CD4-positive, alpha-beta T cell treated with Interleukin-17A for 4 hours (primary cell): ENCODE data around the gene DAPK3.
"Not testable (repeated sequence)": the region's sequence is repeated elsewhere in the genome, so short reads cannot be mapped to it uniquely, and the experiment has no call there.

Source experiments
- DNase-seq: peaks from one replicate; pipeline ENCODE4 v3.0.0-alpha.2; 2020; ENCODE audit warnings: mixed read lengths

Gene DAPK3

GRCh38 chr19:4000798-4001197 is 29.9 kb upstream of the DAPK3 start:
- not testable (repeated sequence) for DNase-seq

- not testable (repeated sequence) for DNase-seq
Measured at GRCh38 chr19:3998667-3999412, 27.9 kb upstream of the DAPK3 start.

DNA sequence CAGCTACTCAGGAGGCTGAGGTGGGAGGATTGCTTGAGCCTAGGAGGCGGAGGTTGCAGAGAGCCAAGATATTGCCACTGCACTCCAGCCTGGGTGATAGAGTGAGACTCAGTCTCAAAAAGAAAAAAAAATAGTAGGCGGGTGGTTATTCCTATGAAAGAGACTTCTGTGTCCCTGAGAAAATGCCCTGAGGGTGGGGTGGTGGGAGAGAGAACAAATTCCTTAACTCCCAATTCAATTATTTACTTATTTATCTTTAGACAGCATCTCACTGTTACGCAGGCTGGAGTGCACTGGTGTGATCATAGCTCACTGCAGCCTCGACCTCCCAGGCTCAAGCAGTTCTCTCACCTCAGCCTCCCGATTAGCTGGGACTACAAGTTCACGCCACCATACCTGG is 24.7 kb upstream of the DAPK3 start:
- no peak for DNase-seq

DNA sequence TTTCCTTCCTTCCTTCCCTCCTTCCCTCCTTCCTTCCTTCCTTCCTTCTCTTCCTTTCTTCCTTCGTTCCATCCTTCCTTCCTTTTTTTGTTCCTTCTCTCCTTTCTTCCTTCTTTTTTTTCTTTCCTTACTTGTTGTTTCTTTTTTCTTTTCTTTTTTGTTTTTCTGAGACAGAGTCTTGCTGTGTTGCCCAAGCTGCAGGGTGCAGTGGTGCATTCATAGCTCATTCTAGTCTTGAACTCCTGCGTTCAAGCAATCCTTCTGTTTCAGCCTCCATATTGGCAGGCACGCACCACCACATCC is 19.9 kb upstream of the DAPK3 start:
- no peak for DNase-seq

DNA sequence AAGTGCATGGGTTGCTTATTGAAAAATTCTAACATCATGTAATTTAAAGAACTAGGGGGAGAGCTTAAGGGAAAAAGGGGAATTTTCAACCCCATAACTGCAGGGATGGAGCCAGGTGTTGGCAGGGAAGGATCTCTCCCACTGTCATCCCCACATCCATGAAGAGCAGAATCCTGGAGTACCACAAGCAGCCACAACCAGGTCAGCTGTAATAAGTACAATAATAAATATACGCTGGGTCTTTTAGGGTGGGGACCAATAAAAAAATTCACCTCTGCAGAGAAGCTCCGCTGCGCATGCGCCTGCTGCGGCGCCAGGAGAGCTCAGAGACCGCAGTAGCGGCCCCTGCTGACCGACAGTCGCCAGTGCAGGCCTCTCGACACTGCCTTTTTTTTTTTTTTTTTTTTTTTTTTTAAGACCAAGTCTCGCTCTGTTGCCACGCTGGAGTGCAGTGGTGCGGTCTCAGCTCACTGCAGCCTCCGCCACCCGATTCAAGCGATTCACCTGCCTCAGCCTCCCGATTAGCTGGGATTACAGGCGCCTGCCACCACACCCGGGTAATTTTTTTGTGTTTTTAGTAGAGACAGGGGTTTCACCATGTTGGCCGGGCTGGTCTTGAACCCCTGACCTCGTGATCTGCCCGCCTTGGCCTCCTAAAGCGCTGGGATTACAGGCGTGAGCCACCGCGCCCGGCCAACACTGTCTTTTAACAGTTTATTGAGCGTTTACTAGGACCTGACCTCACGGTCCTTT is 16.9 kb upstream of the DAPK3 start:
- peak; percentile 93 for DNase-seq

DNA sequence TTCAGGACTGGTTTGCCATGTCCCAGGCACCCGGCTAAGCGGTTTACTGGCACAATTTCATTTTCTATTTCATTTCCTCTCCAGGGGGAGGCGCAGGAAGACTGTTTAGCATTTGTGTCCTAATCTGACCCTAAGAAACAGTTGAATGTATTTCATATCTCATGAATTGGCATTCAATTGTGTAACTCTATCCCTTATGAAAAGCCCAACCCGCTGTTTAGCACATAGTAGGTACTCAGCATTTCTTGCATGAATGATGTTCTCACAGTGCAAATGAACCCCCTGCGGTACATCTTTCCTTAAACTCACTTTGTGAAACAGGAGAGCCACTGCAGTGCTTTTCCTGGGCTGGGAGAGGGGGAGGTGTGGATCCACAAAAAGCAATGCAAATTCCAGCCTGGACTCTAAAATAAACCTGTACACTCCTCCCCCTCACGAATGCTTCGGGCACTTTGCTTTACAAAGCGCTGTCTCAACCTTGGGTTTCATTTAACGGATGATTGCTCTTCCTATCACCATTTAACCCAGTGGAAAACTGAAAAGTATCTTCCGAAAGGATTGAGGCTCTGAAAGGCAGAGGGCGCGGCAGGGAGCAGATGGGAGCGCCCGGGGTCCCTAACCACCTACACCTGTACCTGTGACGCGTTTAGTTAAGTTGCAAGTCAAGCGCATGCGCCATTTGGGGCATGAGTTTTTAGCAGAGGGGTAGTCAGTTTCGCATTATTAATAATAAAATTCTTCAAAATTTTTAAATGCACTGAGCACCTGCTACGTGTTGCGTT is 15.6 kb upstream of the DAPK3 start:
- peak; percentile 77 for DNase-seq

GRCh38 chr19:3985643-3986259 is 14.9 kb upstream of the DAPK3 start:
- no peak for DNase-seq

DNA sequence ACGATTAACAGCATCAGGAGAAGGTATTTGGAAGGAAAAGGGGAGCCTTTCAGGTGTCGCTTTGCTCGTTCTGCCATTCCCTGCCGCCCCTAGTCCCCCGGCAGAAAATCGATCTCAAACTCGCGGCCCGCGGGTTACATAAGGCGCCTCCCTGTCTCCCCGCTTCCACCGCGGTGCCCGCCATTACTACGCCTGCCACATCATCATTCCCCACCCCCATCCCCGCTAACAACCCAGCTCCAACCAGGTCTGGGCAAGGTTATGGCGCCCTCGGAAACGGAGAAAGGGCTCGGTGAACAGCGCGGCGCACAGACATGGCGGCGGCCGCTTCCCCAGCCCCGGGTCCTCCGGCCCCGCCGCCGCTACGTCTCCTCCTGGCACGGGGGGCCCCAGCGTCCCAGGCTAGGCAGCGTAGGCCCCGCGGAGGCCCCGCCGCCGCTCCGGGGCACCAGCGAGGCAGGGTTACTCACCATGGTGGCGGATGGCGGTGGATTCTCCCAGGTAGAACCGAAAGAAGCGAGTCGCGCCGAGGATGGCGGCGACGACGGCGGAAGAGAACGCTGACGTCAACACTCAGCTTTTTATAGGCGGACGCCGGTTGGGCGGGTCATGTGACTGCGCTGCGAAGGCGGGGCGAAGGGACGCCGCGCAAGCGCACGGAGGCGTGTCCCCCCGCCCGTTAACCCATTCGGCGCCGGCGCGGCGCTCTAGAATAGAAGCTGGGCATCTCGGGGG is 14.2 kb upstream of the DAPK3 start, which contains the start of gene EEF2:
TSS of gene EEF2 (minus strand) at position 556 of the 735 bp plus-strand sequence. CDS start at position 473, 83 bp downstream.
- DNase-seq = peak; percentile 94

GRCh38 chr19:3984584-3984907 is 13.6 kb upstream of the DAPK3 start:
- DNase-seq = no peak

DNA sequence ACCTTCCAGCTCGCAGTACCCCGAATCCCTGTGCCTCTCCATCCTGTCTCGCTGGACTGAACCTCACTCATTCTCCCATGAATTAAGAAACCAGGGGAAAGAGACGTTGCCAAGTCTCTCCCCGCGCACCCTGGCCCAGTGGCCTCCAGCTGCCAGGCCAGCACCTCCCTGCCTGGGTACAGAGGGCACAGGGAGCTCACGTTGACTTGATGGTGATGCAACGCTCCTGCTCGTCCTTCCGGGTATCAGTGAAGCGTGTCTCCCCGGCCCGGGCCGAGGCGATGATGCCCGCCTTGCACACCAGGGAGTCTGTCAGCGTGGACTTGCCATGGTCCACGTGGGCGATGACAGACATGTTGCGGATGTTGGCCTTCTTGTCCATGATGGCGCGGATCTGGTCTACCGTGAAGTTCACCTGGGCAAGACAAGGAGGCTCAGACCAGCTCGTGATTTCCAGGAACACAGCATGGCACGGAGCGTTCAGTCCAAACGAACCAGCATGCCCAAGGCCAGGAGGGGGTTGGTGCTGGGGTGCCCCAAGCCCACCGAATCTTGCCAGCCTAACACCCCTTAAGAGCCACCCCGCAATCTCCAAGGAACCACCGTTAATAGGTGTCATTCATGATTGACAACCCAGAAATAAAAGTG is 13.2 kb upstream of the DAPK3 start:
- no peak for DNase-seq

GRCh38 chr19:3983542-3983914 is 12.6 kb upstream of the DAPK3 start:
- DNase-seq = no peak

DNA sequence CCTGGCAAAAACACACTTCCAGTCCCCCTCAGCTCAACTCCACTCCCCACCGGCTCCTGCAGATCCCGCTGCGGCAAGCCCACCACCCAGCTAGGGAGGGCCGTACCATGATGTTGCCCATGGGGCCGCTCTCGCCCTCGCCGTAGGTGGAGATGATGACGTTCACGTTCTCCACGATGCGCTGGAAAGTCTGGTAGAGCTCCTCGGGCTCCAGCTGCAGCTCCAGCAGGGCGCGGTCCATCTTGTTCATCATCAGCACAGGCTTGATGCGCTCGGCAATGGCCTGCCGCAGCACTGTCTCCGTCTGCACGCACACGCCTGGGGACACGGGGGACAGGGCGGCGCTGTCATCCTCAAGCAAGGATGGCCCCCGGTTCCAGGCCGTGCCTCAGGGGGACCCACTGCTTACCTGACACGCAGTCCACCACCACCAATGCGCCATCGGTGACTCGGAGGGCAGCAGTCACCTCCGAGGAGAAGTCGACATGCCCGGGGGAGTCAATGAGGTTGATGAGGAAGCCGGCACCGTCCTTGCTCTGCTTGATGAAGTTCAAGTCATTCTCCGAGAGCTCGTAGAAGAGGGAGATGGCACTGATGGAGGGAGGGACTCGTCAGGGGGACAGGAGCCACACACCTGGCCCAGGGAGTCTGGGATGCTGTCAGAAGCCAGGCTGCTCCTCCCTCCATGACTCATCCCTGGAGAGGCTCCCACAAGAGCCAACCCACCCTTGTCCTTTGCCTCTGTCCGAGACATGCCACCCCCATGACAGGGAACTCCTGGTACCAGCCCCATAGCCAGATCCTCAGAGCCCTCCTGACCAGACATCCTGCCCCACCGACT is 12.0 kb upstream of the DAPK3 start:
- no peak for DNase-seq

DNA sequence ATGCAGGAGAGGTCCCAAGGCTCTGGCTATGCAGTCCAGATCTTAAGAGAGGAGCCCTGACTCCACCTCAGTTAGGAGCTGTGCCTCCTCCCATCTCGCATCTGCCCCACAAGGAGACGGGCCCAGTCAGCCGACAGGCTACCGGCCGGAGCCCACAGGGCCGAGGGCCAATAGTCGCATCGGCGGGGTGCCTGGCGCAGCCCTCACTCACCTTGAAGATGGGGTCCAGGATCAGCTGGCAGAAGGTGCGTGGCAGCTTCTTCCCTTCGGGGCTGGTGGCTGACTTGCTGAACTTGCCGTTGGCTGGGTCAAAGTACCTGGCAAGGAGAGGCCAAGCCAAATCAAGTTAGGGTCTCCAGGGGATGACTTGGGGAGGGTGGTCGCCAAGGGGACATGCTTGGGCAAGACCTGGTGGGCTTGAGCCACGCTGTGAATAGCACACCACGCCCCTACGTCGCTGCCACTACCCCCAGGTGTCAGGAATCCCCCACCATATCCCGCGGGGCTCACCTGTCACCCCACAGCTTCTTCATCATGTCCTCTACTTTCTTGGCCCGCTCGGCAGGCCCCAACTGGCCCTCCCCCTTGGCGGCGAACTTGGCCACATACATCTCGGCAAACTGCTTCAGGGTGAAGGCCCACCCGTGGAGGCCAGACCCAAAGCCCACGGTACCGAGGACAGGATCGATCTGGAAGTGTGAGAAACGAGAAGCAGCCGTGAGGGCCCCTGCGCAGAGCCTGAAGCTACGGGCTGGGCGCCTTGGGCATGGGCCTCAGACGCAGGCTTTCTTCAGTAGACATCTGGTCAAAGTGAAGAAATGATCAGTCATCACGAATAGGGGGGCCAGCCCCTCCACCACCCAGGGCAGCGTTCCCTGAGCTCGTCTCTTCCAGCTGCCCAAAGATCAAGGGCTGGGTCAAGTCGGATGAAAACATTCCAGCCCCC is 11.1 kb upstream of the DAPK3 start:
- DNase-seq = no peak

DNA sequence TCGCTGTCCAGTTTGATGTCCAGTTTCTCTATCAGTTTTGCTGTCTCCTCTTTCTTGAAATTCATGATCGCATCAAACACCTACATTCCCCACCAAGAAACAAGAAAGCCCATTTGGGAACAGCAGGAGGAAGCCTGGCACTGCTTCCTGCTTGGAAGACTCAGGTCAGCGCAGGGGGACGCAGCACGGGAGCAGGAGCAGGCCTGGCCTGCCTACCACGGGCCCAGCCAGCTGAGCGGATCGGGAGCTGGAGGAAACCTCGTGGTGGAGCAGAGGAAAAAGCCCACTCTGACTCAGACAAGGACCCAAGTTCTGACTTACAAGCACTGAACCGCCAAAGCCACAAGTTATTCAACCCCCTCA is 10.5 kb upstream of the DAPK3 start:
- DNase-seq = no peak

DNA sequence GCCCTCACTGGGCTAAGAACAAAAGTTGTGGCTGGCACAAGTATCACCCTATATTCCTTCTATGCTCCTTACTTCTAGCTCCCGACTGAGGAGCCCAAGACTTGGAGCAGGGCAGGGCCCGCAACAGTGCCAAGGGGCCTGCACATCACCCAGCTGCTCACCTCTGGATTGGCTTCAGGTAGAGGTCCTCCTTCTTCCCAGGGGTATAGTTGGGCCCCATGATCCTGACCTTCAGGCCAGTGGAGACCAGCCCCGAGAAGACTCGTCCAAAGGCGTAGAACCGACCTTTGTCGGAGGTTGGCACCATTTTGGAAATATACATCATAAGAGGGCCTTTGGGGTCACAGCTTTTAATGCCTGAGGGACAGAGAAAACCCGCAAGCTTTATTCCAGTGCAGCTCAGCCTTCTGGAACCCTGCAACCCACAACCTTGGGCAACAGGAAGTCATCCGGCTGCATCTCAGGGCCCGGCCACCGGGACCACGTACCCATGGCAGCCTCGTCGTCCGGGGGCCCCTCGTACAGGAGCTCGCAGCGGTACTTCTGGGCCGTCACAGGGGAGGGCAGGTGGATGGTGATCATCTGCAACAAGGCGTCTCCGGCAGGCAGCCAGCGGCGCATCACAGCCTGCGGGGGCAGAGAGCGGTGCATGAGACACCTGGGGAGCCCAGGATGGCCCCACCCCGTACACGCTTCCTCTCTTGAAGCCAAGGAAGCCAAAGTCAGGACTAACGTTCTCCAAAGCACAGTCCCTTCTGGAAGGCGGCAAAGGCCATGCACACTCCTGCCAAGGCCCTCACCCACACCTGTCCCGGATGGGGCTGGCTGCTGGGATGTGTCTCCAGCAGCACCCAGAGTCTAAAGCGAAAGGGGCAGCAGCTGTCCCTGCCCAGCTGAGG is 9.7 kb upstream of the DAPK3 start:
- no peak for DNase-seq

GRCh38 chr19:3979674-3980352 is 8.9 kb upstream of the DAPK3 start:
- DNase-seq = no peak

- no peak for DNase-seq
Measured at GRCh38 chr19:3979289-3979673, 8.4 kb upstream of the DAPK3 start.

DNA sequence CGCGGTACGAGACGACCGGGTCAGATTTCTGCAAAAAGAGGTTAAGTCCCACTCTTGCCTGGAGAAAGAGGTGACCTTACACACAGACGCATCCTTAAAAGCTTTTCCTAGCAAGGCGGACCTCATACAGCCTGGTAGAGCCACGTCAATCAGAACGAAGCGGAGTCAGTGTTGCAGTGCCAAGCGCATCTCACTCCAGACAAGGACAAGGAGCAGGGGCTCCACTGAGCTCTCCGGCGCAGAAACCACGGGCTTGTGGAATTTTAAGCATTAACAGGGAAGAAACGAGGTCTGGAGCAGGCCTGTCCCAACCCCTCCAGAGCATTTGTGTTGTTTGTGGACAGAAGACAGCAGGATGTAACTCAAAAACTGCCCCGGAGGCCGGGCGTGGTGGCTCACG is 7.2 kb upstream of the DAPK3 start:
- no peak for DNase-seq
